HL-60 (cell line): ENCODE data around the gene MOB2.

Experiments
- DNase-seq, 2 experiments: peaks; one replicate each; pipeline ENCODE4 v3.0.0-alpha.2; 2010 to 2020; ENCODE audit warnings: low read depth in 1 of 2, low spot score in 1 of 2
- H3K27ac ChIP-seq: fragments of 250-450 bp; sonication (Bioruptor Pico); replicated peaks from 2 replicates; pipeline ENCODE4 v1.5.1; 2020; ENCODE audit warnings: mild to moderate bottlenecking, moderate library complexity
- H3K27me3 ChIP-seq: fragments of 250-450 bp; sonication (Bioruptor Pico); 2 replicates; pipeline ENCODE4 v1.5.1; 2021; ENCODE audit warnings: mild to moderate bottlenecking, moderate library complexity; ENCODE audit not compliant: insufficient read depth, poor library complexity, severe bottlenecking
- H3K4me3 ChIP-seq: replicated peaks from 2 replicates; pipeline ENCODE4 v1.5.1; 2011; ENCODE audit warnings: mild to moderate bottlenecking, control low read depth, low read length; ENCODE audit not compliant: insufficient read depth
- GABPA ChIP-seq: IDR thresholded peaks from 2 replicates; pipeline ENCODE4 v1.6.1; 2012; ENCODE audit warnings: low read depth
- POLR2AphosphoS5 ChIP-seq: IDR thresholded peaks from 2 replicates; pipeline ENCODE4 v1.6.1; 2012; ENCODE audit warnings: low read depth
- SPI1 ChIP-seq: IDR thresholded peaks from 2 replicates; pipeline ENCODE4 v1.6.1; 2012; ENCODE audit warnings: low read depth, mild to moderate bottlenecking, borderline replicate concordance
- TF ChIP-seq, protein P1 (sequence below): IDR thresholded peaks from one replicate; pipeline ENCODE4 v1.5.1; 2011; ENCODE audit warnings: low read length, control low read depth, inconsistent platforms; ENCODE audit not compliant: insufficient read depth
- TF ChIP-seq, protein P2 (sequence below): IDR thresholded peaks from 2 replicates; pipeline ENCODE4 v1.6.1; 2012; ENCODE audit warnings: low read depth; ENCODE audit not compliant: insufficient replicate concordance

The MOB2 gene

DNA sequence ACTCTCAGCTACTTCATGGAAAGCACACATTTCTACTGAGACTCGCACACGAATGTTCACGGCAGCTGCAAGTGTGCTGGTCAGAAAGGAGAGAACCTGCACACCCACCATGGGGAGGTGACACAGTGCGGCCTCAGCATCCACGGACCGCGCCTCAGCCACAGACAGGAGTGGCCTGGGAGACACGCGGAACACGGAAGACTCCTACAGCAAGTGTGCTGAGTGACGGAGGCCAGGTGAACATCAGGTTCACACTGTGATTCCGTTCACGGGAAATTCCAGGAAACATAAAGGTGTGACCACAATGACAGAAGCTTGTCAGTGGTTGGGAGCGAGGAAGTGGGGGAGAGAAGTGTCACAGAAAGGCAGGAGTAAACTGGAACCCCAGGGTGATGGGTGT, 13.3 kb upstream of the MOB2 start:
- H3K27ac ChIP-seq = no peak overlapping the region
- no peak for DNase-seq
- no peak overlapping the region for H3K4me3 ChIP-seq
- H3K27me3 ChIP-seq = no peaks in the 10 kb centered on the region
- TF ChIP-seq POLR2AphosphoS5 (no peak), GABPA (no peak), SPI1 (no peak)
- TF ChIP-seq, protein P1, sequence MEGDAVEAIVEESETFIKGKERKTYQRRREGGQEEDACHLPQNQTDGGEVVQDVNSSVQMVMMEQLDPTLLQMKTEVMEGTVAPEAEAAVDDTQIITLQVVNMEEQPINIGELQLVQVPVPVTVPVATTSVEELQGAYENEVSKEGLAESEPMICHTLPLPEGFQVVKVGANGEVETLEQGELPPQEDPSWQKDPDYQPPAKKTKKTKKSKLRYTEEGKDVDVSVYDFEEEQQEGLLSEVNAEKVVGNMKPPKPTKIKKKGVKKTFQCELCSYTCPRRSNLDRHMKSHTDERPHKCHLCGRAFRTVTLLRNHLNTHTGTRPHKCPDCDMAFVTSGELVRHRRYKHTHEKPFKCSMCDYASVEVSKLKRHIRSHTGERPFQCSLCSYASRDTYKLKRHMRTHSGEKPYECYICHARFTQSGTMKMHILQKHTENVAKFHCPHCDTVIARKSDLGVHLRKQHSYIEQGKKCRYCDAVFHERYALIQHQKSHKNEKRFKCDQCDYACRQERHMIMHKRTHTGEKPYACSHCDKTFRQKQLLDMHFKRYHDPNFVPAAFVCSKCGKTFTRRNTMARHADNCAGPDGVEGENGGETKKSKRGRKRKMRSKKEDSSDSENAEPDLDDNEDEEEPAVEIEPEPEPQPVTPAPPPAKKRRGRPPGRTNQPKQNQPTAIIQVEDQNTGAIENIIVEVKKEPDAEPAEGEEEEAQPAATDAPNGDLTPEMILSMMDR = no peak
- TF ChIP-seq, protein P2, sequence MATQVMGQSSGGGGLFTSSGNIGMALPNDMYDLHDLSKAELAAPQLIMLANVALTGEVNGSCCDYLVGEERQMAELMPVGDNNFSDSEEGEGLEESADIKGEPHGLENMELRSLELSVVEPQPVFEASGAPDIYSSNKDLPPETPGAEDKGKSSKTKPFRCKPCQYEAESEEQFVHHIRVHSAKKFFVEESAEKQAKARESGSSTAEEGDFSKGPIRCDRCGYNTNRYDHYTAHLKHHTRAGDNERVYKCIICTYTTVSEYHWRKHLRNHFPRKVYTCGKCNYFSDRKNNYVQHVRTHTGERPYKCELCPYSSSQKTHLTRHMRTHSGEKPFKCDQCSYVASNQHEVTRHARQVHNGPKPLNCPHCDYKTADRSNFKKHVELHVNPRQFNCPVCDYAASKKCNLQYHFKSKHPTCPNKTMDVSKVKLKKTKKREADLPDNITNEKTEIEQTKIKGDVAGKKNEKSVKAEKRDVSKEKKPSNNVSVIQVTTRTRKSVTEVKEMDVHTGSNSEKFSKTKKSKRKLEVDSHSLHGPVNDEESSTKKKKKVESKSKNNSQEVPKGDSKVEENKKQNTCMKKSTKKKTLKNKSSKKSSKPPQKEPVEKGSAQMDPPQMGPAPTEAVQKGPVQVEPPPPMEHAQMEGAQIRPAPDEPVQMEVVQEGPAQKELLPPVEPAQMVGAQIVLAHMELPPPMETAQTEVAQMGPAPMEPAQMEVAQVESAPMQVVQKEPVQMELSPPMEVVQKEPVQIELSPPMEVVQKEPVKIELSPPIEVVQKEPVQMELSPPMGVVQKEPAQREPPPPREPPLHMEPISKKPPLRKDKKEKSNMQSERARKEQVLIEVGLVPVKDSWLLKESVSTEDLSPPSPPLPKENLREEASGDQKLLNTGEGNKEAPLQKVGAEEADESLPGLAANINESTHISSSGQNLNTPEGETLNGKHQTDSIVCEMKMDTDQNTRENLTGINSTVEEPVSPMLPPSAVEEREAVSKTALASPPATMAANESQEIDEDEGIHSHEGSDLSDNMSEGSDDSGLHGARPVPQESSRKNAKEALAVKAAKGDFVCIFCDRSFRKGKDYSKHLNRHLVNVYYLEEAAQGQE = no peak

DNA sequence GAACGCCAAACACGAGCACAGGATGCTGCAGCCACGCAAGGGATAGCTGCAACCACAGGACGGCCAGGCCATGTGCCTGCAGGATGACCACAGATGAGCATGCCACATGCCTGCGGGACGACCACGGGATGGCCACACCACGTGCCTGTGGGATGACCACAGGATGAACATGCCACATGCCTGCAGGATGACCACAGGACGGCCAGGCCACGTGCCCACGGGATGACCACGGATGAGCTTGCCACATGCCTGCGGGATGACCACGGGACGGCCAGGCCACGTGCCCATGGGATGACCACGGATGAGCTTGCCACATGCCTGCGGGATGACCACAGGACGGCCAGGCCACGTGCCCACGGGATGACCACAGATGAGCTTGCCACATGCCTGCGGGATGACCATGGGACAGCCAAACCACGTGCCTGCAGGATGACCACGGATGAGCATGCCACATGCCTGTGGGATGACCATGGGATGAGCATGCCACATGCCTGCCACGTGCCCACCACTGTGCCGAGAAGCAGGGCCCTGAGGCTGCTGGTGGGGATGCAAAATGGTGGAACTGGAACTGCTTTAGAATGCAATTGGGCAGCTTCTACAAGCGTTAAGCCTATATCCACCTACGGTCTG, 12.8 kb upstream of the MOB2 start:
- DNase-seq = no peak
- TF ChIP-seq GABPA = no peak
- TF ChIP-seq, protein P2 = no peak
- no peak for TF ChIP-seq SPI1
- TF ChIP-seq, protein P1 = no peak
- TF ChIP-seq POLR2AphosphoS5 = no peak
- Histone ChIP-seq H3K27ac (no peak overlapping the region), H3K27me3 (no peaks in the 10 kb centered on the region), H3K4me3 (no peak overlapping the region)

DNA sequence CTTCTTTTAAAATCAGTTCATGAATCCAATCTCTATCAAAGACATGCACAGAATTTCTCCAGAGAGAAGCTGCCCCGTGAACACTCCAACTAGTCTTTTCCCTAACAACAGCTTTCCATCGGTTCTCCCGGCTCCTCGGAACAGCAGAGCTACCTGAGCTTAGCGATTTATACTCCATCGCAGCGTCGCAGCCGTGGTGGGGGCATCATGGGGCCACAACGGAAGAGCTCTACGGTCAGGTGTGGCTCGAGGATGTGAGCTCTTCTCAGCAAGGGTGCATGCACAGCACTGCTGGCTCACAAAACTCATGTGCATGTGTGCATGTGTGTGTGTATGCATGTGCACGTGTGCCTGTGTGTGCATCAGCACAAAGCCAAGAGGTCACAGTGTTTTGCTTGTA, 11.7 kb upstream of the MOB2 start:
- TF ChIP-seq SPI1 (no peak), POLR2AphosphoS5 (no peak), GABPA (no peak)
- TF ChIP-seq, protein P2 = no peak
- TF ChIP-seq, protein P1 = no peak
- Histone ChIP-seq H3K4me3 (no peak overlapping the region), H3K27me3 (no peaks in the 10 kb centered on the region), H3K27ac (no peak overlapping the region)
- DNase-seq = no peak
